A549 (cell line): ENCODE data around the gene HERC3. TPM values are rescaled to one million over a fixed set of nuclear protein-coding genes. Genes with fewer than 3 reads are reported as not detected.

Experiments used
- ATAC-seq, 2 experiments: fragments of 200-7000 bp in 1 of 2; fragments of >200 bp in 1 of 2; cut with Nextera tagmentation in 1 of 2; cut with Tn5 transposase in 1 of 2; 3 replicates each; pipeline versions ENCODE4 v1.8.0 to v1.9.1; 2018 to 2020; ENCODE audit warnings: mild to moderate bottlenecking in 1 of 2, moderate library complexity in 1 of 2
- CTCF ChIA-PET: fragments of 300-600 bp; sonication (Branson Sonifier 250); formaldehyde crosslinking; extraction: SDS; loops from one replicate; lab custom pipeline; 2021; ENCODE audit warnings: antibody characterized with exemption, inconsistent platforms; lab: Yijun Ruan, JAX
- POLR2A ChIA-PET: fragments of 350-600 bp; formaldehyde crosslinking; extraction: SDS; loops from one replicate; lab custom pipeline; 2021; ENCODE audit warnings: antibody characterized with exemption, inconsistent platforms; lab: Yijun Ruan, JAX
- DNase-seq, 2 experiments: peaks; one replicate each; pipeline versions ENCODE4 v3.0.0 to v3.0.0-alpha.2; 2011 to 2016; ENCODE audit warnings: low read depth in 1 of 2, low spot score in 1 of 2
- FAIRE-seq: peaks from 2 replicates; lab custom pipeline; 2011; peaks lifted over from hg19 to GRCh38; lab: Jason Lieb, UNC
- H3K27ac ChIP-seq, 2 experiments: fragments of >200 bp; sonication (Bioruptor Twin); formaldehyde crosslinking; 3 replicates each; pipeline ENCODE4 v1.5.1; 2016 to 2017
- H3K4me1 ChIP-seq: fragments of >200 bp; sonication (Bioruptor Twin); formaldehyde crosslinking; 3 replicates; pipeline ENCODE4 v1.6.1; 2016
- H3K4me2 ChIP-seq: fragments of >200 bp; sonication (Bioruptor Twin); formaldehyde crosslinking; 3 replicates; pipeline ENCODE4 v1.6.1; 2016
- H3K4me3 ChIP-seq: fragments of >200 bp; sonication (Bioruptor Twin); formaldehyde crosslinking; 3 replicates; pipeline ENCODE4 v1.5.1; 2016
- H3K9me3 ChIP-seq: fragments of >200 bp; sonication (Bioruptor Twin); formaldehyde crosslinking; 3 replicates; pipeline ENCODE4 v1.6.1; 2016
- BCL3 ChIP-seq: fragments of >200 bp; sonication (Bioruptor Twin); formaldehyde crosslinking; IDR thresholded peaks from 3 replicates; pipeline ENCODE4 v1.6.1; 2016
- CBX2 ChIP-seq: fragments of 200-600 bp; sonication (generic); IDR thresholded peaks from 2 replicates; pipeline ENCODE4 v1.6.1; 2016; ENCODE audit warnings: low read depth, mild to moderate bottlenecking, borderline replicate concordance
- CTCF ChIP-seq: fragments of >200 bp; sonication (Bioruptor Twin); formaldehyde crosslinking; IDR thresholded peaks from 3 replicates; pipeline ENCODE4 v1.5.1; 2016
- E2F6 ChIP-seq: IDR thresholded peaks from 2 replicates; pipeline ENCODE4 v1.6.1; 2012; ENCODE audit warnings: low read depth, borderline replicate concordance
- ELK1 ChIP-seq: fragments of 150-350 bp; IDR thresholded peaks from 2 replicates; pipeline ENCODE4 v1.6.1; 2014; ENCODE audit warnings: low read depth, mild to moderate bottlenecking, low read length
- FOXS1 ChIP-seq: fragments of 250-450 bp; sonication (Bioruptor Pico); IDR thresholded peaks from 2 replicates; pipeline ENCODE4 v1.5.0; 2020; ENCODE audit warnings: mild to moderate bottlenecking, moderate library complexity
- HEYL ChIP-seq: fragments of 250-450 bp; sonication (Bioruptor Pico); IDR thresholded peaks from 2 replicates; pipeline ENCODE4 v1.8.0; 2021; ENCODE audit warnings: mild to moderate bottlenecking, moderate library complexity
- HMGXB4 ChIP-seq: fragments of 250-450 bp; sonication (Bioruptor Pico); IDR thresholded peaks from 2 replicates; pipeline ENCODE4 v1.5.0; 2021; ENCODE audit warnings: mild to moderate bottlenecking, moderate library complexity, borderline replicate concordance
- HOXB13 ChIP-seq: fragments of 250-450 bp; sonication (Bioruptor Pico); IDR thresholded peaks from 2 replicates; pipeline ENCODE4 v1.5.0; 2020; ENCODE audit warnings: low read depth, mild to moderate bottlenecking, moderate library complexity
- HOXB5 ChIP-seq: fragments of 250-450 bp; sonication (Bioruptor Pico); IDR thresholded peaks from 2 replicates; pipeline ENCODE4 v1.5.0; 2020; ENCODE audit warnings: mild to moderate bottlenecking, moderate library complexity
- MAX ChIP-seq: IDR thresholded peaks from 2 replicates; pipeline ENCODE4 v1.6.1; 2012
- MYC ChIP-seq: IDR thresholded peaks from 2 replicates; pipeline ENCODE4 v1.6.1; 2012; ENCODE audit warnings: mild to moderate bottlenecking, inconsistent platforms, low read length, improper control_type of control experiment, borderline replicate concordance
- NFE2L2 ChIP-seq: fragments of 150-350 bp; conservative IDR thresholded peaks from 2 replicates; pipeline ENCODE4 v1.6.1; 2014; ENCODE audit warnings: low read length
- PBX3 ChIP-seq: IDR thresholded peaks from 2 replicates; pipeline ENCODE4 v1.6.1; 2012
- PHF8 ChIP-seq: fragments of 200-600 bp; sonication (generic); IDR thresholded peaks from 2 replicates; pipeline ENCODE4 v1.6.1; 2016; ENCODE audit warnings: low read depth, mild to moderate bottlenecking, antibody characterized with exemption, moderate library complexity, borderline replicate concordance
- RNF2 ChIP-seq: fragments of 200-600 bp; sonication (generic); IDR thresholded peaks from 2 replicates; pipeline ENCODE4 v1.6.1; 2016; ENCODE audit warnings: low read depth, mild to moderate bottlenecking, antibody characterized with exemption, moderate library complexity, borderline replicate concordance
- SMC3 ChIP-seq: fragments of >200 bp; sonication (Bioruptor Twin); formaldehyde crosslinking; IDR thresholded peaks from 3 replicates; pipeline ENCODE4 v1.6.1; 2018; ENCODE audit warnings: inconsistent platforms
- SREBF2 ChIP-seq: fragments of 450-650 bp; IDR thresholded peaks from 2 replicates; pipeline ENCODE4 v1.6.1; 2014; ENCODE audit warnings: mild to moderate bottlenecking, moderate library complexity
- TP53 ChIP-seq: fragments of 250-450 bp; sonication (Bioruptor Pico); IDR thresholded peaks from 2 replicates; pipeline ENCODE4 v1.5.0; 2021; ENCODE audit warnings: mild to moderate bottlenecking, moderate library complexity
- USF2 ChIP-seq: fragments of 450-650 bp; IDR thresholded peaks from 2 replicates; pipeline ENCODE4 v1.6.1; 2014; ENCODE audit warnings: antibody characterized with exemption
- ZNF302 ChIP-seq: fragments of 250-450 bp; sonication (Bioruptor Pico); IDR thresholded peaks from 2 replicates; pipeline ENCODE4 v1.9.0; 2021; ENCODE audit warnings: inconsistent platforms, mild to moderate bottlenecking, moderate library complexity
- WGBS: methylation state at CpG from one replicate; pipeline ENCODE4 v1.1.6; 2017; ENCODE audit errors: missing lambda C conversion rate; 5-methylcytosine and 5-hydroxymethylcytosine counted together
- polyA minus RNA-seq: library from RNA; depleted of rRNA, polyadenylated mRNA; stranded (reverse); fragments of >200 nt; gene quantifications from 2 replicates; pipeline ENCODE4 v1.2.3, GENCODE V29; 2011; rRNA and poly(A)+ RNA removed
- polyA plus RNA-seq, 4 experiments: library from polyadenylated mRNA; depleted of rRNA in 3 of 4; stranded (reverse); fragments of >200 nt; fragmentation: RNase III in 1 of 4; extraction: RNeasy Plus Mini Kit Qiagen cat#74134 plus additional on column Dnase treatment in 1 of 4; gene quantifications; 2 replicates in 3 of 4; 3 replicates in 1 of 4; pipeline ENCODE4 v1.2.3, GENCODE V29; 2011 to 2017

HERC3 gene
- polyA plus RNA-seq (2011; rRNA removed) (4.9 and 6.2 TPM in 2 replicates), polyA plus RNA-seq (2017; fragmentation: RNase III; extraction: RNeasy Plus Mini Kit Qiagen cat#74134 plus additional on column Dnase treatment) (4.3 to 5.7 TPM (median 4.9 TPM) in 3 replicates), polyA minus RNA-seq (5.3 and 5.4 TPM in 2 replicates)
- 1.4 and 1.7 TPM in 2 replicates for polyA plus RNA-seq (2012; cell fraction: cytosol; rRNA removed)
- polyA plus RNA-seq (2012; cell fraction: nucleus; rRNA removed) = 1.1 and 2.3 TPM in 2 replicates

GRCh38 chr4:88591787-88592599, at the start of gene HERC3:
Gene HERC3 (plus strand): TSS chr4:88592480. CDS start chr4:88605824, 13,344 bp downstream.
- ATAC-seq (peak; percentile 97 to 99), DNase-seq (peak; percentile 58 to 80), FAIRE-seq (no peak)
- Histone ChIP-seq H3K9me3 (no peaks in the 10 kb centered on the region), H3K4me2 (peak within 1 kb of the TSS; percentile 94), H3K4me3 (peak within 1 kb of the TSS; percentile 81), H3K4me1 (peaks cover 4% of the 10 kb centered on the region; the same call in 1 of the 3 replicates), H3K27ac (peak within 1 kb of the TSS; percentile 72 to 83)
- WGBS = under 1% methylated on average over 31 of the region's 73 CpGs
- CTCF ChIA-PET = interaction anchor here (0.8 to 3.5 kb wide), 4 partner anchors 19 to 81 kb away, joined by 3 to 17 read pairs (median 8); no protein-coding TSS in a partner anchor
- no peak for TF ChIP-seq FOXS1 (CRISPR knock-in tag)
- TF ChIP-seq PHF8 = 0 out of 2 replicates have a peak, but pooled peaks have one; percentile 4
- peak; percentile 62; the same call in 1 of the 2 replicates for TF ChIP-seq E2F6
- peak; percentile 76 for TF ChIP-seq MAX
- peak; percentile 90 for TF ChIP-seq PBX3
- TF ChIP-seq MYC = no peak
- TF ChIP-seq HOXB5 = no peak
- POLR2A ChIA-PET = interaction anchor here (1.8 to 1.9 kb wide), 2 partner anchors 20 to 31 kb away, joined by 4 to 5 read pairs; no protein-coding TSS in a partner anchor

- TF ChIP-seq ELK1 (no peak), SREBF2 (no peak), TP53 (CRISPR knock-in tag) (no peak), RNF2 (no peak), HMGXB4 (CRISPR knock-in tag) (no peak), CTCF (no peak), HOXB13 (no peak), PBX3 (no peak), BCL3 (no peak), CBX2 (no peak), USF2 (no peak), SMC3 (no peak), ZNF302 (CRISPR knock-in tag) (no peak), HEYL (CRISPR knock-in tag) (no peak), PHF8 (no peak), NFE2L2 (no peak), MYC (no peak), HOXB5 (no peak)
- TF ChIP-seq, all 56 proteins: peak for 0
- FAIRE-seq (no peak), DNase-seq (no peak), ATAC-seq (no peak)
- no peak overlapping the region for H3K4me3 ChIP-seq
- POLR2A ChIA-PET = no interaction called here
- CTCF ChIA-PET = no interaction called here
- H3K4me2 ChIP-seq = no peak overlapping the region
- WGBS = 55% methylated on average over 7 of the region's 7 CpGs
- no peak overlapping the region for H3K27ac ChIP-seq
- H3K9me3 ChIP-seq = no peaks in the 10 kb centered on the region
- no peaks in the 10 kb centered on the region for H3K4me1 ChIP-seq
These were observed 42.5 kb upstream of the HERC3 start for GRCh38 chr4:88549815-88550214.
